ENCODE measurements around the gene LRRC61.
"Not testable (repeated sequence)": the region's sequence is repeated elsewhere in the genome, so short reads cannot be mapped to it uniquely, and the experiment has no call there.

LRRC61 gene

GRCh38 chr7:150307904-150308303, 15.3 kb upstream of the LRRC61 start:
- no peak for DNase-seq (ENCODE audit: low read depth in 2 of 2)

- no peak for DNase-seq (ENCODE audit: low read depth in 2 of 2)
These were observed 14.6 kb upstream of the LRRC61 start for GRCh38 chr7:150308575-150308974.

DNA sequence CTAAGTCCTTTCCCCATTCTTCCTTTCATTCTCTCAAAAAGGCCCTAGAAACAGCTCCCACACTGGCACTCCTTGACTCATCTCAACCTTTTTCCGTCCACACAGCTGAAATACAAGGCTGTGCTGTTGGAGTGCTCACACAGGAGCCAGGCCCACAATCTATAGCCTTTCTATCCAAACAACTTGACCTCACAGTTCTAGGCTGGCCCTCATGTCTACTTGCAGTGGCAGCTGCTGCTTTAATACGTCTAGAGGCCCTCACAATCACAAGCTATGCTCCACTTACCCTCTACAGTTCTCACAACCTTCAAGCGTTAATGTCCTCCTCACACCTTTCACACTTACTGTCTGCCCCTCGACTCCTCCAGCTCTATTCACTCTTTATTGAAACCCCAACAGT, 12.0 kb upstream of the LRRC61 start:
- no peak for DNase-seq (ENCODE audit: low read depth in 2 of 2)

DNA sequence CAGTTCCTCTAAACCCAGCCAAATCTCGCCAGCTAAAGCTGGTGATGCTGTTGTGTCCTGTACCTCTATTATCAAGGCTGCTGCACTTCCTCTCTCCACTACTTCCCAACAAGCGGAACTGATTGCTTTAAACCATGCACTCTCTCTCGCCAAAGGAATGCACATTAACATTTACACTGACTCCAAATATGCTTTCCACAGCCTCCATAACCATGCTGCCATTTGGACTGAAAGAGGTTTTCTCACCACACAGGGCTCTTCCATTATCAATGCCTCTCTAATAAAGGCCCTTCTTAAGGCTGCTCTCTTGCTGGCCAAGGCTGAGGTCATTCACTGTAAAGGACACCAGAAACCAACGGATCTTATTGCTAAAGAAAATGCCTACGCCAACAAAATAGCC, 11.4 kb upstream of the LRRC61 start:
- DNase-seq (ENCODE audit: low read depth in 2 of 2), result no peak

- DNase-seq (ENCODE audit: low read depth in 2 of 2), result not testable (repeated sequence)
These were observed 10.3 kb upstream of the LRRC61 start for GRCh38 chr7:150312649-150313366.

DNA sequence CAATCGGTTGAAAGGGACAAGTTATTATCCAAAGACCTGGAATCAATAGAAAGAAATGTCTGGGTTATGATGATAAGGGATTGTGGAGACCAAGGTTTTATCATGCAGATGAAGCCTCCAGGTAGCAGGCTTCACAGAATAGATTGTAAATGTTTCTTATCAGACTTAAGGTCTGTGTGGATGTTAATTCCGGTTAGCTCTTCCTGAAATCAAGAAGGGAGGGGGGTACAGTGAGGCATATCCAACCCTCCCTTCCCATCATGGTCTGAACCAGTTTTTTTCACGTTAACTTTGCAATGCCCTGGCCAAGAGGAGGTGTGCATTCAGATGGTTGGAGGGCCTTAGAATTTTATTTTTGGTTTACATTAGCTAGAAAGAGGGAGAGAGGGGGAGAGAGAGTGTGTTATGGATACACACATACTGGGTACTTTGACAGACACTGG, 9.8 kb upstream of the LRRC61 start:
- DNase-seq (ENCODE audit: low read depth in 2 of 2), result no peak

GRCh38 chr7:150313870-150314269, 9.3 kb upstream of the LRRC61 start:
- DNase-seq (ENCODE audit: low read depth in 2 of 2), result no peak

- no peak for DNase-seq (ENCODE audit: low read depth in 2 of 2)
These were observed 8.4 kb upstream of the LRRC61 start for GRCh38 chr7:150314639-150315239.

DNA sequence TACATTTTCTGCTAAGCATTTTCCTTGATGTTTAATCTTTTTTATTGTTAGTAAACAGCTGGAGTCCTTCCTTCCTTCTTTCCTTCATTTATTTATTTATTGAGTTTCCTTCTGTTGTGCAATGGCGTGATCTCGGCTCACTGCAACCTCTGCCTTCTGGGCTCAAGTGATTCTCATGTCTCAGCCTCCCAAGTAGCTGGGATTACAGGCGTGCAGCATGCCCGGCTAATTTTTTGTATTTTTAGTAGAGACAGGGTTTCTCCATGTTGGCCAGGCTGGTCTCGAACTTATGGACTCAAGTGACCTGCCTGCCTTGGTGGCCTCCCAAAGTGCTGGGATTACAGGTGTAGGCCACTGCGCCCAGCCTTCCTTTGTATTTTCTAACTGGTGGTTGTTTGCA, 6.2 kb upstream of the LRRC61 start:
- DNase-seq (ENCODE audit: low read depth in 2 of 2), result not testable (repeated sequence)

- DNase-seq (ENCODE audit: low read depth in 2 of 2), result no peak
These were observed 5.3 kb upstream of the LRRC61 start for GRCh38 chr7:150317748-150318444.

DNA sequence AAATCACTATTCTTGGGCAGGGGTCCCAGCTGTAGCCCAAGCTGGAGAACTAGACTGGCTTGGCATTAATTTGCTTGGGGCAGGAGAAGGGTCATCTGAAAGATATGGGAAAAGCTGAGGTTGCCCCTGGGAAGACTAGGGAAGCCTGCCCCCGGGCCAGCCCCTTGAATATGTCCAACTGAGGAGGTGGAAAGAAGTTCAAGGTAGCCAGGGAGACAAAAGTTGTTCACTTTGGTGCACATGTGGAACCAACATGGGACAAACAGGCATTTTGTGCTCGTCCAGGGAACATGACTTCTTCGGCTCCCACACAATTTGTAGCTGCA, 1.4 kb upstream of the LRRC61 start:
- no peak for DNase-seq (ENCODE audit: low read depth in 2 of 2)

GRCh38 chr7:150322114-150322832, 882 bp upstream of the LRRC61 start:
- DNase-seq (ENCODE audit: low read depth in 2 of 2), result peak; percentile 38 to 47

DNA sequence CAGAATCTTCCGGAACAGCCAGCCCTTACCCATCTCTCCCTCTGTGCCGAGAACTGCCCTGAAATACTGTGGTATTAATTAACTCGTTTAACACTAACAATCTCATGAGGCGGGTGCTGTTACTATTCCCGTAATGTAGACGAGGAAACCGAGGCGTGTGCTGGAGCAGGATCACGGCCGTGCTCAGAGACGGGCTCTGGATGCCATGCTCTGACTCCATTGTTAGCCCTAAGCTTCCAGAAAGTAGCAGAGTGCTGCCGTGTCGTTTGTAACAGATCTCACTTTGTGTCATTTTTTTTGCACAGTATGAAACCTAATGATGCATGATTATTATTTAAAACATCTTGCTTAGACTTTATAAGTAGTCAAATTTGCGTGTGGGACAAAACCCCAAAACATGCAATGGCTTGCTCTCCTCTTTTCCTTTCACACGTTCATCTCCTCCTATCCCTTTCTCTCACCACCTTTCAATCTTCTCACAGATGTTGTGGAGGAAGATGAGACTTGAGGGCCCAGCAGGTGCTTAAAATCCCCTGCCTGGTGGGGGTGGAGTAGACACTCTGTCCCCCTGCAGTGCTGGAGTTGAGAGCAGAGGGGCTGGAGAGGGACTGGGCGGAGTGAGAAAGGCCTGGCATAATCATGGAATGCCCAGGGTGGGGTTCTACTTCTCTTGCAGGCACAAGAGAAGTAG, 672 bp downstream of the LRRC61 start:
- DNase-seq (ENCODE audit: low read depth in 2 of 2), result no peak

DNA sequence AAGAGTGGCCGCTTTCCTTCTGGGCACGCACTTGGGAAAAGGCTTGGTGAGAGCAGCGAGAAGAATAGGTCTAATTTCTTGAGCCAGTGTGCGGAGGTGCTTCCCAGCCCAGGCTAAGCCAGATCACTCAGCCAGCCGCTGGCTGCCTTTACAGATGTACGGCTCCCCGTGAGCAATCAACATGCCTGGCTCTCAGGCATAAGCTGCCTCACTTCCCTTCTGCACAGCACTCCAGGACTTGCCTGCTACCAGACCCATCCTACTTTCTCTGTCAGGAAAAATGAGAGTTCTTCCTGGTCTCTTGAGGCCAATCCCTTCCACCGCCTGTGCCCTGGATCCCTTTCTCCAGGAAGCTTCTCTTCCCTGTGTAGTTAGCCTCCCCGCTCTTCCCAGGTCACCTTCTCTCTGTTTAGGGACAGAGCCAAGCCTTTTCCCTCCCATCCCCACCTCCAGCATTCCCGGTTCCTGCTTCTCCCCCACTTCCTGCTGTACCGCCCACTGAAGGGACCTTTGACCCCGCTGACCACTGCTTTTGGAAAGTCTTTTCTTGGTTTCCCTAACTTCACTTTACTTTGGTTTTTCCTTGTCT, 1.3 kb downstream of the LRRC61 start:
- DNase-seq (ENCODE audit: low read depth in 2 of 2), result no peak

DNA sequence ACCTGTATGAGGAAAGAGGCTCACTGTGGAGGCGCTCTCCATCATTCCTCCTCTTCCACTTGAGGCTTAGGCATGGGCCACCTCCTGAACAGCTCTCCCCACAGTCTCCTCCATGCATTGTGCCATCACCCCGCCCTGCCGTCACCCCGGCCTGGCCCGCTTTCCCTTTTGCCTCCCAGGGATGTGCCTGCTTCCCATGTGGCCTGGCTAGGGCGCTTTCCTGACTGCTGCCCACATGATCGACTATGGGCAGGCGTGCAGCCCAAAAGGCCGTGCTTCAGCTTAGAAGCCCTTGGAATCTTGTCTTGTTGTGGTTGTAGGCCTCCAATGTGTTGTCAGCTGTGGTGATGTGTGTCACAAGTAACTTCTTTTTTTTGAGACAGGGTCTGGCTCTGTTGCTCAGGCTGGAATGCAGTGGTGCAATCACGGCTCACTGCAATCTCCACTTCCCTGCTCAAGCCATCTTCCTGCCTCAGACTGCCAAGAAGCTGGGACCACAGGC, 2.0 kb downstream of the LRRC61 start:
- DNase-seq (ENCODE audit: low read depth in 2 of 2), result no peak

DNA sequence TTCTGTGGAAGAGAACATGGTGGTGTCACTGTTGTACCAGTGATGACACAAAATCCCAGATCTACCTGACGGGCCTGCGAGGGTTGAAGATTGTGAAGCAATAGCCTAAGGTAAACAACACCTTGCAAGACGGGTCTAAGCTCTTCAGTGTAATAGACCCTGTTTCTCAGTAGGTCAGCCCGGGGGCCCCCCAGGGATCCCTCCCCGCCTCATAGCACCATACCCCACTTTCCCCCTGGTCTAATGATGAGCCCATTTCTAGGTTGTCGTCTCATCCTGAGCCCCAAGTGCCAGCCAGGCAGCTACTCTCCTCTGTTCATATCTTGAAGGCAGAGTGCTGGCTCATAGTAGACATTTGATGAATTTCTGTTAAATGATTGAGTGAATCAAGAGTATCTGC, 2.7 kb downstream of the LRRC61 start:
- no peak for DNase-seq (ENCODE audit: low read depth in 2 of 2)

GRCh38 chr7:150326657-150327268, 3.6 kb downstream of the LRRC61 start:
- no peak for DNase-seq (ENCODE audit: low read depth in 2 of 2)

GRCh38 chr7:150327308-150327707, 4.2 kb downstream of the LRRC61 start:
- no peak for DNase-seq (ENCODE audit: low read depth in 2 of 2)

DNA sequence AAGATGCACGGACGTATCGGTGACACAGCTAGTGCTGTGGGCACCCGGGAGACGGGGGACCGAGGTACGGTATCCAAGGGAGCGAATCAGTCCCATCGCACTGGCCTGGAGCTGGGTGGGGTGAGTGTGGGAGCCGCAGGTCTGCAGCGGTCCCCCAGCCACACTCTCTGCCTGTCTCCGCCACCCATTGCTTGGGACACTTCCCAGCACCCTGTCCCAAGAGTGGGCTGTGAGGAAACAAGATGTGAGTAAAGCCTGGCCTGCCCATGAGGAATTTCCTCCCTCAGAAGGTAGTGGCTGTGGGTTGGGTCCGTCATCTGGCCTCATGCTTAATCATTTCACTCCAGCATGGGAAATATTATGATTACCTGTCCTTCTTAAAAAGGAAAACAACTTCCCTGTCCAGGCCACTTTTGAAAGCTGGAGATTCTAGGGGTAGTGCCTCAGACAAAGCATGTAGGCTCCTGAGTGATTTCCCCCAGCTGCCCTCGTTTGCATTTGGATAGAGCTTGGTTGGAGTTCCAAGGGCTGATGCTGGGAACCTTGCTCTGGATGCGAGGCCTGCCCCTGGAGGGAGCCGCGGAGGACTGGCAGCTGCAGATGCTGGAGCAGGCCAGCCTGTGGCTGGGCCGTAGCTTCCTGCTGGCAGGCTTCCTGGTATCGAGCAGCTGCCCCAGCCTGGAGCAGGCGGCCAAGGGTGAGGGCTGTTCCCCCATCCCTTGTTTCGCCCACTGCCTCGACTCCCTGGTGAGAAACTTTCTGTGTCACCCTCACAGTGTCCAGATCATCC, 6.4 kb downstream of the LRRC61 start:
- DNase-seq (ENCODE audit: low read depth in 2 of 2), result no peak

Measured in activated CD8-positive, alpha-beta memory T cell treated with anti-CD3 and anti-CD28 coated beads for 4 hours (primary cell).